A549 (cell line): ENCODE measurements around the gene MS4A18.

Experiments
- CTCF ChIP-seq: fragments of >200 bp; sonication (Bioruptor Twin); formaldehyde crosslinking; IDR thresholded peaks from 3 replicates; pipeline ENCODE4 v1.5.1; 2016
- EP300 ChIP-seq, 2 experiments: fragments of >200 bp; sonication (Bioruptor Twin); formaldehyde crosslinking; IDR thresholded peaks; 2 replicates in 1 of 2; 3 replicates in 1 of 2; pipeline ENCODE4 v1.6.1; 2016 to 2017
- HOXA7 ChIP-seq: fragments of 250-450 bp; sonication (Bioruptor Pico); IDR thresholded peaks from 2 replicates; pipeline ENCODE4 v1.5.0; 2020; ENCODE audit warnings: mild to moderate bottlenecking, moderate library complexity
- JUN ChIP-seq, 2 experiments: fragments of >200 bp; sonication (Bioruptor Twin); formaldehyde crosslinking; IDR thresholded peaks; 2 replicates in 1 of 2; 3 replicates in 1 of 2; pipeline ENCODE4 v1.6.1; 2016 to 2017
- PBX3 ChIP-seq: IDR thresholded peaks from 2 replicates; pipeline ENCODE4 v1.6.1; 2012
- SREBF2 ChIP-seq: fragments of 450-650 bp; IDR thresholded peaks from 2 replicates; pipeline ENCODE4 v1.6.1; 2014; ENCODE audit warnings: mild to moderate bottlenecking, moderate library complexity

GRCh38 chr11:60757231-60757800, 32.8 kb downstream of the MS4A18 start:
- TF ChIP-seq HOXA7: no peak
- no peak for TF ChIP-seq CTCF
- TF ChIP-seq SREBF2: no peak
- no peak for TF ChIP-seq JUN (IDR thresholded peaks at IDR 0.05)
- no peak for TF ChIP-seq EP300 (IDR thresholded peaks at IDR 0.05)
- no peak for TF ChIP-seq PBX3
